Measurements from ENCODE around the gene ZNF594. TPM values are rescaled to one million over a fixed set of nuclear protein-coding genes. Genes with fewer than 3 reads are reported as not detected.
"Not testable (repeated sequence)": the region's sequence is repeated elsewhere in the genome, so short reads cannot be mapped to it uniquely, and the experiment has no call there.

ZNF594 gene
- total RNA-seq, 2 experiments from 2014 or later = 2.2 to 3.1 TPM

DNA sequence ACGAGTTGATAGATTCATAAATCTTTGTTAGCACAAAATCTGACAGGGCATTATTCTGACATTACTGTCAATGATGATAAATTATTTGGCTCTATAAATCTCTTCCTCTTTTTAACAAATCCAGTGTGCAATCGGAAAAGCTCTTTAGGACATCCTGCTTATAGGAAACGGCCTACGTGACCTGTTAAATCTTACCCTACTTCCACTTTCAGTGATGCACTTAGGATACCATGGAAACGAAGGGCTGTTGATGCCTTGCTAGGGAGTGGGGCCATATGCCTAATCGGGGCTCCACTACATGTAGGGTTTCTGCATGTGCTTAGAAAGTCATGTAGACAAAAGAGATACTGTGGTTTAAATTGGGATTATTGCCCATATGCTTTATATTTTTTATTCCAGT, 27.2 kb downstream of the ZNF594 start:
- no peak overlapping the region for H3K27ac ChIP-seq (ENCODE audit: low read depth in 1 of 2, low read length in 2 of 2)
- no peaks in the 10 kb centered on the region for H3K36me3 ChIP-seq (ENCODE audit: insufficient read depth, low read length)
- H3K4me3 ChIP-seq (ENCODE audit: low read length) = no peak overlapping the region
- no peaks in the 10 kb centered on the region for H3K4me1 ChIP-seq (ENCODE audit: insufficient read depth, low read length)
- ATAC-seq (ENCODE audit: poor library complexity) (no peak), DNase-seq (peak in 1 of 14 experiments; percentile 11)
- Mint-ChIP-seq H3K27me3 (peaks cover 40% of the 10 kb centered on the region), H3K4me3 (no peak overlapping the region), H3K27ac (no peak overlapping the region), H3K4me1 (ENCODE audit: low read depth) (no peaks in the 10 kb centered on the region), H3K36me3 (ENCODE audit: low read depth) (no peaks in the 10 kb centered on the region), H3K9me3 (no peaks in the 10 kb centered on the region)
- no peaks in the 10 kb centered on the region for H3K9me3 ChIP-seq (ENCODE audit: control insufficient read depth in 1 of 2, insufficient read depth in 1 of 2, low read length in 2 of 2)
- H3K27me3 ChIP-seq (ENCODE audit: control insufficient read depth in 1 of 2, insufficient read depth in 2 of 2, low read length in 2 of 2) = peaks cover 0 to 3% of the 10 kb centered on the region in 2 experiments
- CTCF ChIA-PET = no interaction called here
- TF ChIP-seq, protein P1, sequence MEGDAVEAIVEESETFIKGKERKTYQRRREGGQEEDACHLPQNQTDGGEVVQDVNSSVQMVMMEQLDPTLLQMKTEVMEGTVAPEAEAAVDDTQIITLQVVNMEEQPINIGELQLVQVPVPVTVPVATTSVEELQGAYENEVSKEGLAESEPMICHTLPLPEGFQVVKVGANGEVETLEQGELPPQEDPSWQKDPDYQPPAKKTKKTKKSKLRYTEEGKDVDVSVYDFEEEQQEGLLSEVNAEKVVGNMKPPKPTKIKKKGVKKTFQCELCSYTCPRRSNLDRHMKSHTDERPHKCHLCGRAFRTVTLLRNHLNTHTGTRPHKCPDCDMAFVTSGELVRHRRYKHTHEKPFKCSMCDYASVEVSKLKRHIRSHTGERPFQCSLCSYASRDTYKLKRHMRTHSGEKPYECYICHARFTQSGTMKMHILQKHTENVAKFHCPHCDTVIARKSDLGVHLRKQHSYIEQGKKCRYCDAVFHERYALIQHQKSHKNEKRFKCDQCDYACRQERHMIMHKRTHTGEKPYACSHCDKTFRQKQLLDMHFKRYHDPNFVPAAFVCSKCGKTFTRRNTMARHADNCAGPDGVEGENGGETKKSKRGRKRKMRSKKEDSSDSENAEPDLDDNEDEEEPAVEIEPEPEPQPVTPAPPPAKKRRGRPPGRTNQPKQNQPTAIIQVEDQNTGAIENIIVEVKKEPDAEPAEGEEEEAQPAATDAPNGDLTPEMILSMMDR (IDR thresholded peaks at IDR 0.05) = no peak
- POLR2A ChIA-PET = no interaction called here
- intact Hi-C loops (cut with DNase I, micrococcal nuclease) = no loop called here

DNA sequence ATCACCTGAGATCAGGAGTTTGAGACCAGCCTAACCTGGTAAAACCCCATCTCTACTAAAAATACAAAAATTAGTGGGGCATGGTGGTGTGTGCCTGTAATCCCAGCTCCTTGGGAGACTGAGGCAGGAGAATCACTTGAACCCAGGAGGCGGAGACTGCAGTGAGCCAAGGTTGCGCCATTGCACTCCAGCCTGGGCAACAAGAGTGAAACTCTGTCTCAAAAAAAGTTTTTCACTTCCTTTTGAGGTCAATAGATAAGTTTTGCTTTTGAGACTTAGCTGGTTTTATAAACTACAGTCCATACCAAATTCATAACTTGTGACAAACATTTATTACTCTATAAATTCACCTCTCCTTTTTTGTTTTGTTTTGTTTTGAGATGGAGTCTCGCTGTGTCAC, 29.9 kb downstream of the ZNF594 start:
- H3K9me3 Mint-ChIP-seq; ATAC-seq (ENCODE audit: poor library complexity); H3K27ac Mint-ChIP-seq; intact Hi-C loops (cut with DNase I, micrococcal nuclease); H3K4me1 ChIP-seq (ENCODE audit: insufficient read depth, low read length); CTCF ChIA-PET; H3K27ac ChIP-seq (ENCODE audit: low read depth in 1 of 2, low read length in 2 of 2); H3K4me1 Mint-ChIP-seq (ENCODE audit: low read depth); H3K9me3 ChIP-seq (ENCODE audit: control insufficient read depth in 1 of 2, insufficient read depth in 1 of 2, low read length in 2 of 2); H3K27me3 ChIP-seq (ENCODE audit: control insufficient read depth in 1 of 2, insufficient read depth in 2 of 2, low read length in 2 of 2); H3K36me3 Mint-ChIP-seq (ENCODE audit: low read depth); H3K4me3 ChIP-seq (ENCODE audit: low read length); H3K4me3 Mint-ChIP-seq; POLR2A ChIA-PET; H3K36me3 ChIP-seq (ENCODE audit: insufficient read depth, low read length); DNase-seq: not testable (repeated sequence)
- H3K27me3 Mint-ChIP-seq = peaks cover 54% of the 10 kb centered on the region

DNA sequence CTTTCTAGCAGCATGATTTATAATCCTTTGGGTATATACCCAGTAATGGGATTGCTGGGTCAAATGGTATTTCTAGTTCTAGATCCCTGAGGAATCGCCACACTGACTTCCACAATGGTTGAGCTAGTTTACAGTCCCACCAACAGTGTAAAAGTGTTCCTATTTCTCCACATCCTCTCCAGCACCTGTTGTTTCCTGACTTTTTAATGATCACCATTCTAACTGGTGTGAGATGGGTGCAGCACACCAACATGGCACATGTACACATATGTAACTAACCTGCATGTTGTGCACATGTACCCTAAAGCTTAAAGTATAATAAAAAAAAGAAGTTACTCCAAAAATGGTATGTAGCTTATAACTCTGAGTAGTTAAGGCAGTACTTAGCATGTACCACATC, 31.0 kb downstream of the ZNF594 start:
- H3K27me3 Mint-ChIP-seq = peaks cover 47% of the 10 kb centered on the region
- H3K27me3 ChIP-seq (ENCODE audit: control insufficient read depth in 1 of 2, insufficient read depth in 2 of 2, low read length in 2 of 2); intact Hi-C loops (cut with DNase I, micrococcal nuclease); CTCF ChIA-PET; H3K4me1 ChIP-seq (ENCODE audit: insufficient read depth, low read length); H3K9me3 ChIP-seq (ENCODE audit: control insufficient read depth in 1 of 2, insufficient read depth in 1 of 2, low read length in 2 of 2); H3K4me3 Mint-ChIP-seq; H3K4me3 ChIP-seq (ENCODE audit: low read length); DNase-seq; H3K27ac ChIP-seq (ENCODE audit: low read depth in 1 of 2, low read length in 2 of 2); H3K4me1 Mint-ChIP-seq (ENCODE audit: low read depth); H3K27ac Mint-ChIP-seq; POLR2A ChIA-PET; H3K9me3 Mint-ChIP-seq; H3K36me3 ChIP-seq (ENCODE audit: insufficient read depth, low read length); H3K36me3 Mint-ChIP-seq (ENCODE audit: low read depth); ATAC-seq (ENCODE audit: poor library complexity): not testable (repeated sequence)

DNA sequence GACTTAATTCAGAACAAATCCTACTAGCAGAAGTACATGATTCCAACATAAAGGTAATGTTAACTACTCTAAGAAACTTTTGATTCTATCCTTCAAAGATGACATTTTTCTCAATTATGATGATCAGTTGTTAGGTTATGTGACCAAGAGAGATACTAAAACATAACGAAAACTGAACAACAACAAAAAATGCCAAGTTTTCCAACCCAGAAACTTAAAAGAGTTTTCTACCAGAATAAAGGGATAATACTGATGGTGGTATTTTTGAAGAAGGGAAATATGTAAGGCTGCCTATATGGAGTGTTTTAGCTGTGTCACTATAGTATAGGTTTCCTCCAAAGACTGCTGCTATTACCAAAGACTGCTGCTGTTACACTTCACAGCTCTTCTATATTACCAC, 45.5 kb downstream of the ZNF594 start:
- CTCF ChIA-PET; H3K27ac ChIP-seq (ENCODE audit: low read depth in 1 of 2, low read length in 2 of 2); POLR2A ChIA-PET: not testable (repeated sequence)

DNA sequence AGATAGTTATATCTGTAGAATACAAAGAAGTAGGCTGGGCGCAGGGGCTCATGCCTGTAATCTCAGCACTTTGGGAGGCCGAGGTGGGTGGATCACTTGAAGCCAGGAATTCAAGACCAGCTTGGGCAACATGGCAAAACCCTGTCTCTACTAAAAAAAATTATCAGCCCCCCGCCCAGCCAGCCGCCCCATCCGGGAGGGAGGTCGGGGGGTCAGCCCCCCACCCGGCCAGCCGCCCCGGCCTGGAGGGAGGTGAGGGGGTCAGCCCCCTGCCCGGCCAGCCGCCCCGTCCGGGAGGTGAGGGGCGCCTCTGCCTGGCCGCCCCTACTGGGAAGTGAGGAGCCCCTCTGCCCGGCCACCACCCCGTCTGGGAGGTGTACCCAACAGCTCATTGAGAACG, 48.8 kb downstream of the ZNF594 start:
- POLR2A ChIA-PET; H3K27ac Mint-ChIP-seq; H3K27ac ChIP-seq (ENCODE audit: low read depth in 1 of 2, low read length in 2 of 2); CTCF ChIA-PET; H3K4me1 ChIP-seq (ENCODE audit: insufficient read depth, low read length); H3K36me3 Mint-ChIP-seq (ENCODE audit: low read depth); H3K27me3 ChIP-seq (ENCODE audit: control insufficient read depth in 1 of 2, insufficient read depth in 2 of 2, low read length in 2 of 2); intact Hi-C loops (cut with DNase I, micrococcal nuclease); H3K4me1 Mint-ChIP-seq (ENCODE audit: low read depth); H3K4me3 ChIP-seq (ENCODE audit: low read length); ATAC-seq (ENCODE audit: poor library complexity); H3K4me3 Mint-ChIP-seq; DNase-seq; H3K36me3 ChIP-seq (ENCODE audit: insufficient read depth, low read length); H3K9me3 ChIP-seq (ENCODE audit: control insufficient read depth in 1 of 2, insufficient read depth in 1 of 2, low read length in 2 of 2); H3K9me3 Mint-ChIP-seq: not testable (repeated sequence)
- peaks cover 17% of the 10 kb centered on the region for H3K27me3 Mint-ChIP-seq

More for the DNA sequence above, 45.5 kb downstream of the ZNF594 start:
- H3K4me3 Mint-ChIP-seq; ATAC-seq (ENCODE audit: poor library complexity); H3K27ac Mint-ChIP-seq; H3K9me3 ChIP-seq (ENCODE audit: control insufficient read depth in 1 of 2, insufficient read depth in 1 of 2, low read length in 2 of 2); H3K4me1 Mint-ChIP-seq (ENCODE audit: low read depth); H3K27me3 ChIP-seq (ENCODE audit: control insufficient read depth in 1 of 2, insufficient read depth in 2 of 2, low read length in 2 of 2); H3K4me3 ChIP-seq (ENCODE audit: low read length); H3K36me3 Mint-ChIP-seq (ENCODE audit: low read depth); H3K9me3 Mint-ChIP-seq; DNase-seq; H3K36me3 ChIP-seq (ENCODE audit: insufficient read depth, low read length); H3K4me1 ChIP-seq (ENCODE audit: insufficient read depth, low read length); intact Hi-C loops (cut with DNase I, micrococcal nuclease): not testable (repeated sequence)
- H3K27me3 Mint-ChIP-seq = peaks cover 27% of the 10 kb centered on the region
